HEK293 (cell line): ENCODE measurements around the gene DVL1.

Experiments
- CTCF ChIA-PET: fragments of 350-600 bp; formaldehyde crosslinking; extraction: SDS; loops from one replicate; lab custom pipeline; 2021; ENCODE audit warnings: antibody characterized with exemption; lab: Yijun Ruan, JAX
- POLR2A ChIA-PET: fragments of 300-600 bp; formaldehyde crosslinking; extraction: SDS; loops from one replicate; lab custom pipeline; 2020; ENCODE audit warnings: antibody characterized with exemption, inconsistent platforms; lab: Yijun Ruan, JAX
- H3K27ac ChIP-seq: fragments of 200-500 bp; sonication (Bioruptor generic); 2 replicates; pipeline ENCODE4 v1.5.1; 2014; ENCODE audit warnings: low read depth, low read length, control low read depth, inconsistent platforms; ENCODE audit errors: extremely low read depth
- H3K36me3 ChIP-seq, 2 experiments: fragments of 200-500 bp in 1 of 2; sonication (Bioruptor generic) in 1 of 2; 1 replicate in 1 of 2; 2 replicates in 1 of 2; pipeline ENCODE4 v1.5.1; 2014 to 2017; ENCODE audit warnings: inconsistent platforms in 2 of 2, low read length in 2 of 2; ENCODE audit not compliant: control insufficient read depth in 2 of 2, insufficient read depth in 1 of 2
- H3K4me1 ChIP-seq: fragments of 200-500 bp; sonication (Bioruptor generic); 2 replicates; pipeline ENCODE4 v1.5.1; 2014; ENCODE audit warnings: mild to moderate bottlenecking, low read length, inconsistent platforms; ENCODE audit not compliant: control insufficient read depth, insufficient read depth
- H3K4me3 ChIP-seq: 2 replicates; pipeline ENCODE4 v1.5.1; 2011; ENCODE audit warnings: low read depth, mild to moderate bottlenecking, control low read depth, low read length, moderate library complexity
- H3K9me3 ChIP-seq: fragments of 200-500 bp; sonication (Bioruptor generic); 2 replicates; pipeline ENCODE4 v1.5.1; 2014; ENCODE audit warnings: low read depth, low read length, inconsistent platforms; ENCODE audit not compliant: control insufficient read depth, insufficient read depth
- BCL11A ChIP-seq: fragments of 450-650 bp; formaldehyde crosslinking; IDR thresholded peaks from 2 replicates; pipeline ENCODE4 v1.5.1; 2016; ENCODE audit warnings: low read depth, missing biosample characterization, missing genetic modification characterization
- HOXC10 ChIP-seq: sonication (generic); formaldehyde crosslinking; IDR thresholded peaks from 2 replicates; pipeline ENCODE4 v1.8.1; 2023; ENCODE audit warnings: mild to moderate bottlenecking, missing genetic modification reagents
- KLF8 ChIP-seq: fragments of 450-650 bp; formaldehyde crosslinking; IDR thresholded peaks from 2 replicates; pipeline ENCODE4 v1.5.1; 2016; ENCODE audit warnings: missing biosample characterization, missing genetic modification characterization
- MYNN ChIP-seq: fragments of 450-650 bp; formaldehyde crosslinking; IDR thresholded peaks from 2 replicates; pipeline ENCODE4 v1.5.1; 2016; ENCODE audit warnings: missing biosample characterization, missing genetic modification characterization, borderline replicate concordance
- MZF1 ChIP-seq: fragments of 450-650 bp; formaldehyde crosslinking; IDR thresholded peaks from 2 replicates; pipeline ENCODE4 v1.5.1; 2017; ENCODE audit warnings: missing biosample characterization, missing genetic modification characterization, borderline replicate concordance
- REST ChIP-seq: fragments of 450-650 bp; formaldehyde crosslinking; IDR thresholded peaks from 2 replicates; pipeline ENCODE4 v1.5.1; 2016; ENCODE audit warnings: missing biosample characterization, missing genetic modification characterization
- TRIM28 ChIP-seq: IDR thresholded peaks from 2 replicates; pipeline ENCODE4 v1.6.1; 2011; ENCODE audit warnings: low read length, control low read depth, borderline replicate concordance
- ZBTB11 ChIP-seq: fragments of 450-650 bp; formaldehyde crosslinking; conservative IDR thresholded peaks from 2 replicates; pipeline ENCODE4 v1.5.1; 2016; ENCODE audit warnings: low read depth, missing biosample characterization, missing genetic modification characterization
- ZBTB17 ChIP-seq: fragments of 450-650 bp; formaldehyde crosslinking; IDR thresholded peaks from 2 replicates; pipeline ENCODE4 v1.5.1; 2016; ENCODE audit warnings: missing biosample characterization, missing genetic modification characterization
- ZBTB7A ChIP-seq: fragments of 450-650 bp; formaldehyde crosslinking; IDR thresholded peaks from 2 replicates; pipeline ENCODE4 v1.5.1; 2016; ENCODE audit warnings: low read depth, missing biosample characterization, missing genetic modification characterization
- ZNF138 ChIP-seq: fragments of 450-650 bp; formaldehyde crosslinking; IDR thresholded peaks from 2 replicates; pipeline ENCODE4 v1.5.1; 2016; ENCODE audit warnings: missing biosample characterization, missing genetic modification characterization, borderline replicate concordance
- ZNF146 ChIP-seq: fragments of 450-650 bp; formaldehyde crosslinking; IDR thresholded peaks from 2 replicates; pipeline ENCODE4 v1.5.1; 2016; ENCODE audit warnings: missing biosample characterization, missing genetic modification characterization
- ZNF155 ChIP-seq: fragments of 450-650 bp; formaldehyde crosslinking; IDR thresholded peaks from 2 replicates; pipeline ENCODE4 v1.5.1; 2016; ENCODE audit warnings: missing biosample characterization, missing genetic modification characterization
- ZNF24 ChIP-seq: fragments of 450-650 bp; formaldehyde crosslinking; IDR thresholded peaks from 2 replicates; pipeline ENCODE4 v1.5.1; 2016; ENCODE audit warnings: missing biosample characterization, missing genetic modification characterization
- ZNF324 ChIP-seq: fragments of 450-650 bp; formaldehyde crosslinking; IDR thresholded peaks from 2 replicates; pipeline ENCODE4 v1.5.1; 2016; ENCODE audit warnings: missing biosample characterization, missing genetic modification characterization
- ZNF488 ChIP-seq: fragments of 450-650 bp; formaldehyde crosslinking; IDR thresholded peaks from 2 replicates; pipeline ENCODE4 v1.5.1; 2016; ENCODE audit warnings: missing biosample characterization, missing genetic modification characterization
- ZNF501 ChIP-seq: fragments of 450-650 bp; formaldehyde crosslinking; IDR thresholded peaks from 2 replicates; pipeline ENCODE4 v1.5.1; 2016; ENCODE audit warnings: missing biosample characterization, missing genetic modification characterization
- ZNF623 ChIP-seq: fragments of 450-650 bp; formaldehyde crosslinking; IDR thresholded peaks from 2 replicates; pipeline ENCODE4 v1.5.1; 2016; ENCODE audit warnings: missing biosample characterization, missing genetic modification characterization
- ZNF747 ChIP-seq: fragments of 450-650 bp; formaldehyde crosslinking; IDR thresholded peaks from 2 replicates; pipeline ENCODE4 v1.5.1; 2016; ENCODE audit warnings: missing biosample characterization, missing genetic modification characterization
- ZNF843 ChIP-seq: fragments of 450-650 bp; formaldehyde crosslinking; IDR thresholded peaks from 2 replicates; pipeline ENCODE4 v1.5.1; 2016; ENCODE audit warnings: missing biosample characterization, missing genetic modification characterization
- TF ChIP-seq, protein P1 (sequence below): fragments of 450-650 bp; formaldehyde crosslinking; IDR thresholded peaks from 2 replicates; pipeline ENCODE4 v1.5.1; 2016; ENCODE audit warnings: missing biosample characterization, missing genetic modification characterization
- TF ChIP-seq, protein P2 (sequence below): fragments of 450-650 bp; formaldehyde crosslinking; IDR thresholded peaks from 2 replicates; pipeline ENCODE4 v1.5.1; 2016; ENCODE audit warnings: missing biosample characterization, missing genetic modification characterization
- TF ChIP-seq, protein P3 (sequence below): fragments of 450-650 bp; formaldehyde crosslinking; IDR thresholded peaks from 2 replicates; pipeline ENCODE4 v1.5.1; 2017; ENCODE audit warnings: missing biosample characterization, missing genetic modification characterization

The DVL1 gene

DNA sequence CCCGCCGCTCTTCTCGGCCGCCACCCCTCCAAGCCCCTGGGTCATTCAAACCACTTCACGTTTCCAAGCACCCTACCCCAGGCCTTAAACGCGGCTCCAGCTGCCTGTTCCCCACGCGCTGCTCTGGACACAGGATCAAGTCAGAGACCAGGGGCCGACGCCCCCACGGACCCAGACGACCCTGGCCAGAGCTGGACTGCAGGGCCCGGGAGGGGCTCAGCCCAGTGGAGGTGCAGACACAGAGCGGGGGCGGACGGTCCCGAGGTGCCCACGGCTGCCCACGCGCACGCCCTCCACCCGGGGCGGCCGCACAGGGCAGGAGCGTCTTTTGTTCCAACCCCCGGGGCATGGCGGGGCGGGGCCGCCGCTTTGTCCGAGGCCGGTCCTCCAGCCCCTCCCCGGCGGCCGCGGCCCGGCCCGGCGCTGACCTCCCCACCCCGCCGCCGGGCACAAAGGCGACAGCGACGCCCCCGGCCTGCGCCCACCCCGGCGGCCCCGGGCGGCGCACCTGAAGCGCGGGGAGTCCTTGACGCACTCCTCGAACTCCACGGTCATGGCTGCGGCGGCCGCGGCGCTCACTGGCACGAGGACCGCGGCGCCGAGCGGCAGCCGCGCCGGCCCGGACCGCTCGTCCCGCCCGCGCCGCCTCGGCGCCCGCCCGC lies 41.8 kb downstream of the DVL1 start (continued):
- TF ChIP-seq, protein P1, sequence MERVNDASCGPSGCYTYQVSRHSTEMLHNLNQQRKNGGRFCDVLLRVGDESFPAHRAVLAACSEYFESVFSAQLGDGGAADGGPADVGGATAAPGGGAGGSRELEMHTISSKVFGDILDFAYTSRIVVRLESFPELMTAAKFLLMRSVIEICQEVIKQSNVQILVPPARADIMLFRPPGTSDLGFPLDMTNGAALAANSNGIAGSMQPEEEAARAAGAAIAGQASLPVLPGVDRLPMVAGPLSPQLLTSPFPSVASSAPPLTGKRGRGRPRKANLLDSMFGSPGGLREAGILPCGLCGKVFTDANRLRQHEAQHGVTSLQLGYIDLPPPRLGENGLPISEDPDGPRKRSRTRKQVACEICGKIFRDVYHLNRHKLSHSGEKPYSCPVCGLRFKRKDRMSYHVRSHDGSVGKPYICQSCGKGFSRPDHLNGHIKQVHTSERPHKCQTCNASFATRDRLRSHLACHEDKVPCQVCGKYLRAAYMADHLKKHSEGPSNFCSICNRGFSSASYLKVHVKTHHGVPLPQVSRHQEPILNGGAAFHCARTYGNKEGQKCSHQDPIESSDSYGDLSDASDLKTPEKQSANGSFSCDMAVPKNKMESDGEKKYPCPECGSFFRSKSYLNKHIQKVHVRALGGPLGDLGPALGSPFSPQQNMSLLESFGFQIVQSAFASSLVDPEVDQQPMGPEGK = peak; percentile 60; the same call in 1 of the 2 replicates

GRCh38 chr1:1306661-1307260 lies 42.5 kb downstream of the DVL1 start:
- ChIA-PET POLR2A (interaction anchor here (1.3 kb wide), 1 partner anchor 12 kb away, joined by 4 read pairs; no protein-coding TSS in a partner anchor), CTCF (no interaction called here)
- H3K27ac ChIP-seq = peak overlapping the region; percentile 75; the same call in 1 of the 2 replicates
- H3K9me3 ChIP-seq = no peaks in the 10 kb centered on the region
- H3K4me1 ChIP-seq = peaks cover 20% of the 10 kb centered on the region
- H3K36me3 ChIP-seq = peaks cover 0 to 34% of the 10 kb centered on the region in 2 experiments; a peak in 1 of 3 replicates
- peak overlapping the region; percentile 63 for H3K4me3 ChIP-seq
- TF ChIP-seq ZNF747 (no peak), MZF1 (tag by site-specific recombination) (no peak), KLF8 (no peak), ZNF488 (tag by site-specific recombination) (no peak), ZNF501 (tag by site-specific recombination) (no peak), ZBTB17 (no peak), MYNN (tag by site-specific recombination) (no peak), ZNF623 (tag by site-specific recombination) (no peak), ZBTB7A (no peak), HOXC10 (CRISPR knock-in tag) (0 out of 2 replicates have a peak, but pooled peaks have one; percentile 51), REST (no peak), BCL11A (no peak), ZNF24 (tag by site-specific recombination) (no peak), ZNF146 (no peak), ZBTB11 (tag by site-specific recombination) (no peak), ZNF843 (tag by site-specific recombination) (no peak), ZNF138 (tag by site-specific recombination) (no peak), ZNF324 (tag by site-specific recombination) (no peak), ZNF155 (tag by site-specific recombination) (no peak), TRIM28 (peak; percentile 20; the same call in 1 of the 2 replicates)
- TF ChIP-seq, protein P2, sequence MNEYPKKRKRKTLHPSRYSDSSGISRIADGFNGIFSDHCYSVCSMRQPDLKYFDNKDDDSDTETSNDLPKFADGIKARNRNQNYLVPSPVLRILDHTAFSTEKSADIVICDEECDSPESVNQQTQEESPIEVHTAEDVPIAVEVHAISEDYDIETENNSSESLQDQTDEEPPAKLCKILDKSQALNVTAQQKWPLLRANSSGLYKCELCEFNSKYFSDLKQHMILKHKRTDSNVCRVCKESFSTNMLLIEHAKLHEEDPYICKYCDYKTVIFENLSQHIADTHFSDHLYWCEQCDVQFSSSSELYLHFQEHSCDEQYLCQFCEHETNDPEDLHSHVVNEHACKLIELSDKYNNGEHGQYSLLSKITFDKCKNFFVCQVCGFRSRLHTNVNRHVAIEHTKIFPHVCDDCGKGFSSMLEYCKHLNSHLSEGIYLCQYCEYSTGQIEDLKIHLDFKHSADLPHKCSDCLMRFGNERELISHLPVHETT (tag by site-specific recombination) = no peak
- TF ChIP-seq, protein P3, sequence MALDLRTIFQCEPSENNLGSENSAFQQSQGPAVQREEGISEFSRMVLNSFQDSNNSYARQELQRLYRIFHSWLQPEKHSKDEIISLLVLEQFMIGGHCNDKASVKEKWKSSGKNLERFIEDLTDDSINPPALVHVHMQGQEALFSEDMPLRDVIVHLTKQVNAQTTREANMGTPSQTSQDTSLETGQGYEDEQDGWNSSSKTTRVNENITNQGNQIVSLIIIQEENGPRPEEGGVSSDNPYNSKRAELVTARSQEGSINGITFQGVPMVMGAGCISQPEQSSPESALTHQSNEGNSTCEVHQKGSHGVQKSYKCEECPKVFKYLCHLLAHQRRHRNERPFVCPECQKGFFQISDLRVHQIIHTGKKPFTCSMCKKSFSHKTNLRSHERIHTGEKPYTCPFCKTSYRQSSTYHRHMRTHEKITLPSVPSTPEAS (tag by site-specific recombination) = peak; percentile 67; the same call in 1 of the 2 replicates
